Activated T-helper 2 cell treated with anti-CD3 and anti-CD28 coated beads, Interferon-gamma antibody, Interleukin-2, Interleukin-4, amounts not matched to agents 10 μg/mL and 5 μg/mL and 100 μg/mL, durations not matched to agents 14 hours and 24 hours and 36 hours (primary cell): ENCODE results near the gene TUBA3C. TPM values are rescaled to one million over a fixed set of nuclear protein-coding genes. Genes with fewer than 3 reads are reported as not detected.
"Not testable (repeated sequence)": the region's sequence is repeated elsewhere in the genome, so short reads cannot be mapped to it uniquely, and the experiment has no call there.

Experiments used
- DNase-seq: peaks from one replicate; pipeline ENCODE4 v3.0.0; 2021; ENCODE audit warnings: low spot score
- H3K27ac Mint-ChIP-seq: one replicate; pipeline ENCODE4 v1.8.0; 2021; ENCODE audit warnings: mixed read lengths
- H3K27me3 Mint-ChIP-seq: one replicate; pipeline ENCODE4 v1.8.0; 2021; ENCODE audit warnings: low read depth, mixed read lengths
- H3K36me3 Mint-ChIP-seq: one replicate; pipeline ENCODE4 v1.8.0; 2021; ENCODE audit warnings: low read depth, mixed read lengths
- H3K4me1 Mint-ChIP-seq: one replicate; pipeline ENCODE4 v1.8.0; 2021; ENCODE audit warnings: low read depth, mixed read lengths
- H3K4me3 Mint-ChIP-seq: one replicate; pipeline ENCODE4 v1.8.0; 2021; ENCODE audit warnings: low read depth, mild to moderate bottlenecking, moderate library complexity, mixed read lengths
- H3K9me3 Mint-ChIP-seq: one replicate; pipeline ENCODE4 v1.8.0; 2021; ENCODE audit warnings: mixed read lengths
- intact Hi-C: fragments of 100-400 bp; cut with micrococcal nuclease; formaldehyde crosslinking; loops from one replicate; pipeline ENCODE4 v1.15.1; 2023
- total RNA-seq: library from RNA; stranded (reverse); gene quantifications from 2 replicates; pipeline ENCODE4 v1.2.3, GENCODE V29; 2022

The TUBA3C gene
- total RNA-seq, 1 donor from 2014 or later: not detected

- intact Hi-C loops: no loop called here
- H3K27me3 Mint-ChIP-seq: no peaks in the 10 kb centered on the region
- peaks cover 5% of the 10 kb centered on the region for H3K9me3 Mint-ChIP-seq
- H3K4me3 Mint-ChIP-seq: no peak overlapping the region
- H3K27ac Mint-ChIP-seq: no peak overlapping the region
- H3K36me3 Mint-ChIP-seq: no peaks in the 10 kb centered on the region
- no peaks in the 10 kb centered on the region for H3K4me1 Mint-ChIP-seq
- DNase-seq: no peak
These were observed 2.6 kb downstream of the TUBA3C start for GRCh38 chr13:19178901-19179593.

- H3K27me3 Mint-ChIP-seq, H3K27ac Mint-ChIP-seq, H3K4me3 Mint-ChIP-seq, DNase-seq, intact Hi-C loops, H3K4me1 Mint-ChIP-seq, H3K9me3 Mint-ChIP-seq, H3K36me3 Mint-ChIP-seq: not testable (repeated sequence)
These were observed 4.4 kb downstream of the TUBA3C start for GRCh38 chr13:19176981-19177776.

GRCh38 chr13:19173752-19174151 lies 7.9 kb downstream of the TUBA3C start:
- no peaks in the 10 kb centered on the region for H3K36me3 Mint-ChIP-seq
- intact Hi-C loops: no loop called here
- H3K27ac Mint-ChIP-seq: no peak overlapping the region
- no peak overlapping the region for H3K4me3 Mint-ChIP-seq
- H3K27me3 Mint-ChIP-seq: no peaks in the 10 kb centered on the region
- no peak for DNase-seq
- no peaks in the 10 kb centered on the region for H3K4me1 Mint-ChIP-seq
- peaks cover 5% of the 10 kb centered on the region for H3K9me3 Mint-ChIP-seq

GRCh38 chr13:19172647-19173030 lies 9.0 kb downstream of the TUBA3C start:
- Mint-ChIP-seq H3K9me3 (no peaks in the 10 kb centered on the region), H3K4me3 (no peak overlapping the region), H3K27ac (no peak overlapping the region), H3K27me3 (no peaks in the 10 kb centered on the region), H3K36me3 (no peaks in the 10 kb centered on the region), H3K4me1 (no peaks in the 10 kb centered on the region)
- intact Hi-C loops: no loop called here
- DNase-seq: no peak

- Mint-ChIP-seq H3K27me3 (no peaks in the 10 kb centered on the region), H3K4me3 (no peak overlapping the region), H3K27ac (no peak overlapping the region), H3K9me3 (no peaks in the 10 kb centered on the region), H3K36me3 (no peaks in the 10 kb centered on the region), H3K4me1 (no peaks in the 10 kb centered on the region)
- intact Hi-C loops: no loop called here
- no peak for DNase-seq
These were observed 9.5 kb downstream of the TUBA3C start for GRCh38 chr13:19172007-19172646.

GRCh38 chr13:19171563-19171962 lies 10.1 kb downstream of the TUBA3C start:
- Mint-ChIP-seq H3K36me3 (no peaks in the 10 kb centered on the region), H3K27ac (no peak overlapping the region), H3K4me3 (no peak overlapping the region)

GRCh38 chr13:19169991-19170390 lies 11.6 kb downstream of the TUBA3C start:
- DNase-seq: no peak
- H3K27me3 Mint-ChIP-seq: no peaks in the 10 kb centered on the region
- H3K27ac Mint-ChIP-seq: no peak overlapping the region
- H3K4me3 Mint-ChIP-seq: no peak overlapping the region
- no peaks in the 10 kb centered on the region for H3K36me3 Mint-ChIP-seq
- H3K4me1 Mint-ChIP-seq: no peaks in the 10 kb centered on the region
- intact Hi-C loops: no loop called here
- no peaks in the 10 kb centered on the region for H3K9me3 Mint-ChIP-seq

More at GRCh38 chr13:19171563-19171962, 10.1 kb downstream of the TUBA3C start:
- Mint-ChIP-seq H3K27me3 (no peaks in the 10 kb centered on the region), H3K9me3 (no peaks in the 10 kb centered on the region), H3K4me1 (no peaks in the 10 kb centered on the region)
- DNase-seq: no peak
- intact Hi-C loops: no loop called here

GRCh38 chr13:19169496-19169895 lies 12.1 kb downstream of the TUBA3C start:
- H3K27ac Mint-ChIP-seq: no peak overlapping the region
- H3K27me3 Mint-ChIP-seq: no peaks in the 10 kb centered on the region
- no peaks in the 10 kb centered on the region for H3K36me3 Mint-ChIP-seq
- intact Hi-C loops: no loop called here
- no peak overlapping the region for H3K4me3 Mint-ChIP-seq
- H3K9me3 Mint-ChIP-seq: no peaks in the 10 kb centered on the region
- no peaks in the 10 kb centered on the region for H3K4me1 Mint-ChIP-seq
- no peak for DNase-seq

GRCh38 chr13:19161308-19161707 lies 20.3 kb downstream of the TUBA3C start:
- Mint-ChIP-seq H3K4me1 (no peaks in the 10 kb centered on the region), H3K27ac (no peak overlapping the region), H3K4me3 (no peak overlapping the region)

GRCh38 chr13:19159761-19160420 lies 21.7 kb downstream of the TUBA3C start:
- Mint-ChIP-seq H3K27ac (no peak overlapping the region), H3K4me1 (no peaks in the 10 kb centered on the region), H3K27me3 (no peaks in the 10 kb centered on the region), H3K9me3 (peaks cover 7% of the 10 kb centered on the region), H3K4me3 (no peak overlapping the region), H3K36me3 (no peaks in the 10 kb centered on the region)
- DNase-seq: no peak
- intact Hi-C loops: no loop called here

More at GRCh38 chr13:19161308-19161707, 20.3 kb downstream of the TUBA3C start:
- no peak for DNase-seq
- no peaks in the 10 kb centered on the region for H3K27me3 Mint-ChIP-seq
- intact Hi-C loops: no loop called here
- H3K36me3 Mint-ChIP-seq: no peaks in the 10 kb centered on the region
- peaks cover 7% of the 10 kb centered on the region for H3K9me3 Mint-ChIP-seq

- intact Hi-C loops: no loop called here
These were observed 22.4 kb downstream of the TUBA3C start for GRCh38 chr13:19159181-19159580.

GRCh38 chr13:19158526-19159174 lies 23.0 kb downstream of the TUBA3C start:
- peaks cover 3% of the 10 kb centered on the region for H3K9me3 Mint-ChIP-seq
- H3K4me1 Mint-ChIP-seq: no peaks in the 10 kb centered on the region
- H3K4me3 Mint-ChIP-seq: no peak overlapping the region
- no peak overlapping the region for H3K27ac Mint-ChIP-seq
- intact Hi-C loops: no loop called here
- no peak for DNase-seq
- H3K27me3 Mint-ChIP-seq: no peaks in the 10 kb centered on the region
- no peaks in the 10 kb centered on the region for H3K36me3 Mint-ChIP-seq

More at GRCh38 chr13:19159181-19159580, 22.4 kb downstream of the TUBA3C start:
- no peaks in the 10 kb centered on the region for H3K27me3 Mint-ChIP-seq
- no peak for DNase-seq
- peaks cover 6% of the 10 kb centered on the region for H3K9me3 Mint-ChIP-seq
- H3K36me3 Mint-ChIP-seq: no peaks in the 10 kb centered on the region
- no peak overlapping the region for H3K27ac Mint-ChIP-seq
- no peak overlapping the region for H3K4me3 Mint-ChIP-seq
- no peaks in the 10 kb centered on the region for H3K4me1 Mint-ChIP-seq
